LNCaP clone FGC (cell line): Measurements from ENCODE around the gene RAD51B.

Source experiments
- DNase-seq: peaks from one replicate; pipeline ENCODE4 v3.0.0-alpha.2; 2011; ENCODE audit warnings: low read depth
- H3K4me3 ChIP-seq: 2 replicates; pipeline ENCODE4 v1.5.1; 2011; ENCODE audit warnings: mild to moderate bottlenecking, low read depth, low read length, control low read depth
- TF ChIP-seq, protein P1 (sequence below): IDR thresholded peaks from 2 replicates; pipeline ENCODE4 v1.5.1; 2012; ENCODE audit warnings: mild to moderate bottlenecking; ENCODE audit not compliant: control insufficient read depth, insufficient read depth; ENCODE audit errors: extremely low read depth

The RAD51B gene

GRCh38 chr14:68474741-68475140 is 655.2 kb downstream of the RAD51B start:
- TF ChIP-seq, protein P1, sequence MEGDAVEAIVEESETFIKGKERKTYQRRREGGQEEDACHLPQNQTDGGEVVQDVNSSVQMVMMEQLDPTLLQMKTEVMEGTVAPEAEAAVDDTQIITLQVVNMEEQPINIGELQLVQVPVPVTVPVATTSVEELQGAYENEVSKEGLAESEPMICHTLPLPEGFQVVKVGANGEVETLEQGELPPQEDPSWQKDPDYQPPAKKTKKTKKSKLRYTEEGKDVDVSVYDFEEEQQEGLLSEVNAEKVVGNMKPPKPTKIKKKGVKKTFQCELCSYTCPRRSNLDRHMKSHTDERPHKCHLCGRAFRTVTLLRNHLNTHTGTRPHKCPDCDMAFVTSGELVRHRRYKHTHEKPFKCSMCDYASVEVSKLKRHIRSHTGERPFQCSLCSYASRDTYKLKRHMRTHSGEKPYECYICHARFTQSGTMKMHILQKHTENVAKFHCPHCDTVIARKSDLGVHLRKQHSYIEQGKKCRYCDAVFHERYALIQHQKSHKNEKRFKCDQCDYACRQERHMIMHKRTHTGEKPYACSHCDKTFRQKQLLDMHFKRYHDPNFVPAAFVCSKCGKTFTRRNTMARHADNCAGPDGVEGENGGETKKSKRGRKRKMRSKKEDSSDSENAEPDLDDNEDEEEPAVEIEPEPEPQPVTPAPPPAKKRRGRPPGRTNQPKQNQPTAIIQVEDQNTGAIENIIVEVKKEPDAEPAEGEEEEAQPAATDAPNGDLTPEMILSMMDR = no peak
- no peak overlapping the region for H3K4me3 ChIP-seq
- no peak for DNase-seq

DNA sequence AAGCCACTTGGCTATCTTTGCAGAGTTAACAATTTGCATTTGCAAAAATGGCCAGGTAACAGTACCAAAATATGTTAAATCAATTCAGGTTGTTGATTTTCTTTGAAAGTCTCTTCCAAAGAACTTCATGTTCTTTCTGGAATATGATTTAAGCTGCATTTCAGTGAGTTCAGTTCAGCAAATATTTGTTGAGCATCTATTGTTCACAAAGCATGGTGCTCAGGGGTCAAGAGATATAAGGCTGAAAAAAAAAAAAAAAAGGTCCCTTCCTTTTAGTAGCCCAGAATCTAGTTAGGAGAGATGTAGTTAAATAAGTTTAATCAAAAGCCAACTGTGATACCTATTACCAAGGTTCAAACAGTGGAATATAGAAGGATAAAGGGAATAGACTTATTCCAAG is 656.2 kb downstream of the RAD51B start:
- H3K4me3 ChIP-seq = no peak overlapping the region
- DNase-seq = no peak
- TF ChIP-seq, protein P1 = no peak

- no peak overlapping the region for H3K4me3 ChIP-seq
- TF ChIP-seq, protein P1 = no peak
- DNase-seq = no peak
Measured at GRCh38 chr14:68476212-68477109, 656.9 kb downstream of the RAD51B start.

GRCh38 chr14:68477110-68477455 is 657.5 kb downstream of the RAD51B start:
- TF ChIP-seq, protein P1 = no peak
- no peak for DNase-seq
- H3K4me3 ChIP-seq = no peak overlapping the region

DNA sequence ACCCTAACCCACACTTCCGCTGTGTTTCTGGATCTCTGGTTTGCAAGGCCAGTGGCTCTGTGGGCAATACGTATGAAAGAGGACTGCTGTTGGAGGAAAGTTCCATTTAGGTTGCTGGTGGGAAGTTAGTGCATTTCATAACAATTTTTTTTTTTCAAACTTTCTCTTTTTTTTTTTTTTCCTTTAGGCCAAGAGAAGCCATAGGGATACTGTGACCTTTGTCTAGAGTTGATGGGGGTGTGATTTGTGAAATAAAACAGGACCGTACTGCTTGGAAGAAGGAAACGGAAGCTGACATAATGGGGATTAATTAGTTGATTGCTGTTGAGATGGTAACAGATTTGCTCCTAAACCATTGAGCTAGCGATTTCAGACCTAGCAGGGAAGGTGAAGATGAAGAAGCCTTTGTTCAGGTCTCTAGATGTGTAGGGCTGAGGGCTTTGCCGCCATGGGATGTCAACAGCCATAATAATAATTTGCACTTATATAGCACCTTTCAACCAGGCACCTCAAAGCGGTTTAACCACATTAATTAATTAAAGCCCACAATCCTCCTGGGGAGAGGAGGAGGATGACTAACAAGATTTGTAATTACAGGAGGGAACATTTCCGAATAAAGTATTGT is 658.0 kb downstream of the RAD51B start:
- DNase-seq = no peak
- TF ChIP-seq, protein P1 = no peak
- no peak overlapping the region for H3K4me3 ChIP-seq

GRCh38 chr14:68479247-68479646 is 659.7 kb downstream of the RAD51B start:
- TF ChIP-seq, protein P1 = no peak
- H3K4me3 ChIP-seq = no peak overlapping the region
- no peak for DNase-seq
